HL-60/S4 (cell line): ENCODE data around the gene TAS2R14.

Experiments used
- in situ Hi-C: fragments of 300-500 bp; cut with MboI; formaldehyde crosslinking; loops from 2 replicates; pipeline ENCODE4 v1.14.3; 2022; ENCODE audit warnings: low sequenced_read_pairs

TAS2R14 gene

GRCh38 chr12:10939163-10939562 is at the start of gene TAS2R14:
TSS of gene TAS2R14 (minus strand) at chr12:10939263. CDS start at chr12:10939207, 56 bp downstream.
- in situ Hi-C loops: no loop called here

GRCh38 chr12:10986812-10987211 is 47.7 kb upstream of the TAS2R14 start, which contains the start of gene TAS2R50:
TSS of gene TAS2R50 (minus strand) at chr12:10986912. CDS start at chr12:10986860, 52 bp downstream.
- in situ Hi-C loops: no loop called here

GRCh38 chr12:10982244-10982643 is 43.2 kb upstream of the TAS2R14 start:
- in situ Hi-C loops: no loop called here

GRCh38 chr12:10974965-10975364 is 35.9 kb upstream of the TAS2R14 start:
- in situ Hi-C loops: no loop called here

GRCh38 chr12:10968765-10969456 is 29.8 kb upstream of the TAS2R14 start:
- in situ Hi-C loops: no loop called here

GRCh38 chr12:10967409-10967808 is 28.3 kb upstream of the TAS2R14 start:
- in situ Hi-C loops: no loop called here

- in situ Hi-C loops: no loop called here
Observed at GRCh38 chr12:10966314-10966713, 27.3 kb upstream of the TAS2R14 start.

GRCh38 chr12:10965476-10965875 is 26.4 kb upstream of the TAS2R14 start:
- in situ Hi-C loops: no loop called here

GRCh38 chr12:10960211-10960610 is 21.1 kb upstream of the TAS2R14 start:
- in situ Hi-C loops: no loop called here

GRCh38 chr12:10959804-10960203 is 20.7 kb upstream of the TAS2R14 start:
- in situ Hi-C loops: no loop called here

- in situ Hi-C loops: no loop called here
Observed at GRCh38 chr12:10957741-10958140, 18.7 kb upstream of the TAS2R14 start.

GRCh38 chr12:10956085-10956484 is 17.0 kb upstream of the TAS2R14 start:
- in situ Hi-C loops: no loop called here

- in situ Hi-C loops: no loop called here
Observed at GRCh38 chr12:10952645-10953044, 13.6 kb upstream of the TAS2R14 start.

- in situ Hi-C loops: no loop called here
Observed at GRCh38 chr12:10943167-10943566, 4.1 kb upstream of the TAS2R14 start.

GRCh38 chr12:10941916-10942607 is 3.0 kb upstream of the TAS2R14 start:
- in situ Hi-C loops: no loop called here

- in situ Hi-C loops: no loop called here
Observed at GRCh38 chr12:10941369-10941768, 2.3 kb upstream of the TAS2R14 start.

- in situ Hi-C loops: no loop called here
Observed at GRCh38 chr12:10940389-10940788, 1.3 kb upstream of the TAS2R14 start.

GRCh38 chr12:10936506-10936905 is 2.6 kb downstream of the TAS2R14 start:
- in situ Hi-C loops: no loop called here

- in situ Hi-C loops: no loop called here
Observed at GRCh38 chr12:10928746-10929286, 10.2 kb downstream of the TAS2R14 start, which contains the start of gene PRH2. TSS of gene PRH2 (plus strand) at chr12:10929236. CDS start at chr12:10929274, 38 bp downstream.

- in situ Hi-C loops: no loop called here
Observed at GRCh38 chr12:10926269-10926668, 12.8 kb downstream of the TAS2R14 start.

GRCh38 chr12:10919809-10920208 is 19.3 kb downstream of the TAS2R14 start:
- in situ Hi-C loops: no loop called here

GRCh38 chr12:10910380-10910779 is 28.7 kb downstream of the TAS2R14 start:
- in situ Hi-C loops: no loop called here
